ENCODE measurements around the gene ANKRD6. TPM values are rescaled to one million over a fixed set of nuclear protein-coding genes. Genes with fewer than 3 reads are reported as not detected.
A peak's percentile ranks its signal among the peaks of the same experiment; 100 is the strongest.

Gene ANKRD6
- total RNA-seq, 2 donors from 2014 or later = 3.8 to 7.9 TPM

GRCh38 chr6:89404512-89404911, 28.4 kb upstream of the ANKRD6 start:
- no peak for DNase-seq
- Mint-ChIP-seq H3K27ac (no peak overlapping the region), H3K4me1 (peaks cover 11% of the 10 kb centered on the region), H3K27me3 (peaks cover 7% of the 10 kb centered on the region), H3K36me3 (ENCODE audit: low read depth) (no peaks in the 10 kb centered on the region), H3K4me3 (no peak overlapping the region)
- H3K9me3 ChIP-seq (ENCODE audit: control insufficient read depth, low read length, poor library complexity, severe bottlenecking) = no peaks in the 10 kb centered on the region
- no peak for ATAC-seq

GRCh38 chr6:89406141-89406540, 26.8 kb upstream of the ANKRD6 start:
- H3K9me3 ChIP-seq (ENCODE audit: control insufficient read depth, low read length, poor library complexity, severe bottlenecking) = no peaks in the 10 kb centered on the region
- ATAC-seq (no peak), DNase-seq (no peak)
- Mint-ChIP-seq H3K27ac (no peak overlapping the region), H3K4me3 (no peak overlapping the region), H3K36me3 (ENCODE audit: low read depth) (no peaks in the 10 kb centered on the region), H3K27me3 (peaks cover 7% of the 10 kb centered on the region), H3K4me1 (peaks cover 13% of the 10 kb centered on the region)

- Mint-ChIP-seq H3K4me1 (peaks cover 13% of the 10 kb centered on the region), H3K27me3 (peaks cover 11% of the 10 kb centered on the region), H3K4me3 (no peak overlapping the region), H3K36me3 (ENCODE audit: low read depth) (peaks cover 2% of the 10 kb centered on the region), H3K27ac (no peak overlapping the region)
- no peak for DNase-seq
- ATAC-seq = no peak
- H3K9me3 ChIP-seq (ENCODE audit: control insufficient read depth, low read length, poor library complexity, severe bottlenecking) = no peaks in the 10 kb centered on the region
These were observed 23.4 kb upstream of the ANKRD6 start for GRCh38 chr6:89409461-89410035.

- Mint-ChIP-seq H3K36me3 (ENCODE audit: low read depth) (peaks cover 3% of the 10 kb centered on the region), H3K4me1 (peaks cover 14% of the 10 kb centered on the region), H3K27ac (peak overlapping the region; percentile 61), H3K4me3 (peak overlapping the region; percentile 84), H3K27me3 (peaks cover 15% of the 10 kb centered on the region)
- no peaks in the 10 kb centered on the region for H3K9me3 ChIP-seq (ENCODE audit: control insufficient read depth, low read length, poor library complexity, severe bottlenecking)
- ATAC-seq (no peak), DNase-seq (no peak)
These were observed 22.7 kb upstream of the ANKRD6 start for GRCh38 chr6:89410231-89410761.

- DNase-seq (no peak), ATAC-seq (no peak)
- H3K27me3 Mint-ChIP-seq = peaks cover 18% of the 10 kb centered on the region
These were observed 22.2 kb upstream of the ANKRD6 start for GRCh38 chr6:89410788-89411144.

GRCh38 chr6:89411145-89412070, 21.5 kb upstream of the ANKRD6 start:
- Mint-ChIP-seq H3K4me3 (peak overlapping the region; percentile 84), H3K4me1 (peaks cover 11% of the 10 kb centered on the region), H3K36me3 (ENCODE audit: low read depth) (peaks cover 6% of the 10 kb centered on the region), H3K27ac (peak overlapping the region; percentile 61), H3K27me3 (peaks cover 13% of the 10 kb centered on the region)
- DNase-seq (peak in 2 of 3 donors; percentile 10 to 14), ATAC-seq (peak; percentile 53)
- no peaks in the 10 kb centered on the region for H3K9me3 ChIP-seq (ENCODE audit: control insufficient read depth, low read length, poor library complexity, severe bottlenecking)

More at GRCh38 chr6:89410788-89411144, 22.2 kb upstream of the ANKRD6 start:
- H3K27ac Mint-ChIP-seq = peak overlapping the region; percentile 61
- peaks cover 6% of the 10 kb centered on the region for H3K36me3 Mint-ChIP-seq (ENCODE audit: low read depth)
- peak overlapping the region; percentile 84 for H3K4me3 Mint-ChIP-seq
- no peaks in the 10 kb centered on the region for H3K9me3 ChIP-seq (ENCODE audit: control insufficient read depth, low read length, poor library complexity, severe bottlenecking)
- peaks cover 16% of the 10 kb centered on the region for H3K4me1 Mint-ChIP-seq

- Mint-ChIP-seq H3K4me1 (peaks cover 11% of the 10 kb centered on the region), H3K36me3 (ENCODE audit: low read depth) (peaks cover 7% of the 10 kb centered on the region), H3K27me3 (peaks cover 22% of the 10 kb centered on the region), H3K4me3 (peak within 1 kb of the TSS; percentile 98), H3K27ac (peak within 1 kb of the TSS; percentile 69)
- no peaks in the 10 kb centered on the region for H3K9me3 ChIP-seq (ENCODE audit: control insufficient read depth, low read length, poor library complexity, severe bottlenecking)
- ATAC-seq (peak; percentile 86), DNase-seq (peak; percentile 38 to 48 (median 39))
These were observed 20.6 kb upstream of the ANKRD6 start, which contains the start of gene RRAGD for GRCh38 chr6:89412071-89413005. Gene RRAGD (minus strand): TSS chr6:89412273. CDS start chr6:89411993, 280 bp downstream.

- H3K9me3 ChIP-seq (ENCODE audit: control insufficient read depth, low read length, poor library complexity, severe bottlenecking) = no peaks in the 10 kb centered on the region
- ATAC-seq = no peak
- H3K27ac Mint-ChIP-seq = peak overlapping the region; percentile 69
- peaks cover 28% of the 10 kb centered on the region for H3K27me3 Mint-ChIP-seq
- peak overlapping the region; percentile 98 for H3K4me3 Mint-ChIP-seq
- DNase-seq = no peak
- H3K4me1 Mint-ChIP-seq = peaks cover 11% of the 10 kb centered on the region
- peaks cover 10% of the 10 kb centered on the region for H3K36me3 Mint-ChIP-seq (ENCODE audit: low read depth)
These were observed 19.9 kb upstream of the ANKRD6 start for GRCh38 chr6:89413006-89413400.

GRCh38 chr6:89414215-89414614, 18.7 kb upstream of the ANKRD6 start:
- H3K4me3 Mint-ChIP-seq = no peak overlapping the region
- H3K27me3 Mint-ChIP-seq = peaks cover 28% of the 10 kb centered on the region
- H3K27ac Mint-ChIP-seq = no peak overlapping the region
- H3K9me3 ChIP-seq (ENCODE audit: control insufficient read depth, low read length, poor library complexity, severe bottlenecking) = no peaks in the 10 kb centered on the region
- ATAC-seq (no peak), DNase-seq (no peak)
- H3K36me3 Mint-ChIP-seq (ENCODE audit: low read depth) = peaks cover 10% of the 10 kb centered on the region
- peaks cover 11% of the 10 kb centered on the region for H3K4me1 Mint-ChIP-seq

GRCh38 chr6:89415185-89415584, 17.8 kb upstream of the ANKRD6 start:
- no peak overlapping the region for H3K4me3 Mint-ChIP-seq

GRCh38 chr6:89416796-89417195, 16.2 kb upstream of the ANKRD6 start:
- no peak for ATAC-seq
- Mint-ChIP-seq H3K36me3 (ENCODE audit: low read depth) (peaks cover 13% of the 10 kb centered on the region), H3K4me3 (no peak overlapping the region), H3K27ac (no peak overlapping the region), H3K4me1 (peaks cover 6% of the 10 kb centered on the region), H3K27me3 (peaks cover 29% of the 10 kb centered on the region)
- DNase-seq = no peak
- no peaks in the 10 kb centered on the region for H3K9me3 ChIP-seq (ENCODE audit: control insufficient read depth, low read length, poor library complexity, severe bottlenecking)

More at GRCh38 chr6:89415185-89415584, 17.8 kb upstream of the ANKRD6 start:
- H3K27me3 Mint-ChIP-seq = peaks cover 28% of the 10 kb centered on the region
- DNase-seq = no peak
- H3K27ac Mint-ChIP-seq = no peak overlapping the region
- no peak for ATAC-seq
- H3K9me3 ChIP-seq (ENCODE audit: control insufficient read depth, low read length, poor library complexity, severe bottlenecking) = no peaks in the 10 kb centered on the region
- H3K36me3 Mint-ChIP-seq (ENCODE audit: low read depth) = peaks cover 13% of the 10 kb centered on the region
- peaks cover 10% of the 10 kb centered on the region for H3K4me1 Mint-ChIP-seq

GRCh38 chr6:89430201-89430962, 2.6 kb upstream of the ANKRD6 start:
- H3K9me3 ChIP-seq (ENCODE audit: control insufficient read depth, low read length, poor library complexity, severe bottlenecking) = no peaks in the 10 kb centered on the region
- Mint-ChIP-seq H3K36me3 (ENCODE audit: low read depth) (no peaks in the 10 kb centered on the region), H3K4me1 (peaks cover 8% of the 10 kb centered on the region), H3K27me3 (peaks cover 6% of the 10 kb centered on the region), H3K4me3 (no peak overlapping the region), H3K27ac (no peak overlapping the region)
- DNase-seq (no peak), ATAC-seq (no peak)

Data from T-helper 17 cell (primary cell).